HL-60/S4 treated with phorbol 12-myristate 13-acetate at 8.2 ng/mL for 4 days and 3 days (cell line): ENCODE results near the gene KY.

Source experiments
- in situ Hi-C: fragments of 300-500 bp; cut with MboI; formaldehyde crosslinking; loops from 2 replicates; pipeline ENCODE4 v1.15.0; 2022; ENCODE audit warnings: low sequenced_read_pairs

The KY gene

DNA sequence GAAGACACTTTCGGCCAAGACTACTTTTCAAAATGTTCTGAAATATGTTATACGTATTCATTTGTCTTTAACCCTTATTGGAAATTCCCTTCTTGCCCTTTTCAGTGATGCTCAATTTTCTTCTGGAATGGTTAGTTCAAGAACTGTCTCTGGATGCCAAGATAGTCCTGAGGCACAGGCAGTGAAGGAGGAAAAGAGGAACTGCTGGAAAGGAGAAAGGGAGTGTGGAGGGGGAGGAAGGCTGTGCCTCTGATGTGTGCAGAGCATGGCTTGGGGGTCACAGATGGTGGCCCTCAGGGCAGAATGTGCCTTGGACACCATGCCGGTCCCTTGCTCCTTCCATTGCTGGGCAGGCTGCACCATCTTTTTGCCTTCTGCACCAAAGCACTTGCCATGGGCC, 91.2 kb downstream of the KY start:
- in situ Hi-C loops: no loop called here
